Measurements from ENCODE around the gene PDLIM1. TPM values are rescaled to one million over a fixed set of nuclear protein-coding genes. Genes with fewer than 3 reads are reported as not detected.

PDLIM1 gene
- total RNA-seq, 1 donor from 2014 or later, result 2.9 TPM

GRCh38 chr10:95264227-95265051, 26.4 kb downstream of the PDLIM1 start:
- peaks cover 4% of the 10 kb centered on the region for H3K4me1 Mint-ChIP-seq (ENCODE audit: low read depth)
- H3K27me3 Mint-ChIP-seq (ENCODE audit: low read depth), result peaks cover 3% of the 10 kb centered on the region
- DNase-seq (ENCODE audit: low spot score), result no peak
- H3K9me3 Mint-ChIP-seq, result no peaks in the 10 kb centered on the region
- H3K36me3 Mint-ChIP-seq (ENCODE audit: low read depth), result peaks cover 3% of the 10 kb centered on the region
- intact Hi-C loops (cut with micrococcal nuclease), result no loop called here
- H3K4me3 Mint-ChIP-seq (ENCODE audit: low read depth), result no peak overlapping the region
- no peak overlapping the region for H3K27ac Mint-ChIP-seq

GRCh38 chr10:95263864-95264226, 27.0 kb downstream of the PDLIM1 start:
- Mint-ChIP-seq H3K9me3 (no peaks in the 10 kb centered on the region), H3K27ac (no peak overlapping the region), H3K4me3 (ENCODE audit: low read depth) (no peak overlapping the region), H3K4me1 (ENCODE audit: low read depth) (peaks cover 4% of the 10 kb centered on the region), H3K36me3 (ENCODE audit: low read depth) (peaks cover 3% of the 10 kb centered on the region), H3K27me3 (ENCODE audit: low read depth) (peaks cover 3% of the 10 kb centered on the region)
- DNase-seq (ENCODE audit: low spot score), result no peak
- intact Hi-C loops (cut with micrococcal nuclease), result no loop called here

- intact Hi-C loops (cut with micrococcal nuclease), result no loop called here
- no peaks in the 10 kb centered on the region for H3K9me3 Mint-ChIP-seq
- peaks cover 5% of the 10 kb centered on the region for H3K36me3 Mint-ChIP-seq (ENCODE audit: low read depth)
- no peak for DNase-seq (ENCODE audit: low spot score)
- no peak overlapping the region for H3K4me3 Mint-ChIP-seq (ENCODE audit: low read depth)
- peaks cover 4% of the 10 kb centered on the region for H3K4me1 Mint-ChIP-seq (ENCODE audit: low read depth)
- H3K27me3 Mint-ChIP-seq (ENCODE audit: low read depth), result peaks cover 3% of the 10 kb centered on the region
- no peak overlapping the region for H3K27ac Mint-ChIP-seq
Observed at GRCh38 chr10:95262763-95263518, 27.9 kb downstream of the PDLIM1 start.

- peaks cover 4% of the 10 kb centered on the region for H3K4me1 Mint-ChIP-seq (ENCODE audit: low read depth)
- H3K4me3 Mint-ChIP-seq (ENCODE audit: low read depth), result no peak overlapping the region
- H3K27ac Mint-ChIP-seq, result no peak overlapping the region
- H3K27me3 Mint-ChIP-seq (ENCODE audit: low read depth), result peaks cover 3% of the 10 kb centered on the region
- no peak for DNase-seq (ENCODE audit: low spot score)
- intact Hi-C loops (cut with micrococcal nuclease), result no loop called here
- H3K36me3 Mint-ChIP-seq (ENCODE audit: low read depth), result peaks cover 8% of the 10 kb centered on the region
- H3K9me3 Mint-ChIP-seq, result no peaks in the 10 kb centered on the region
Observed at GRCh38 chr10:95261926-95262325, 28.9 kb downstream of the PDLIM1 start.

- Mint-ChIP-seq H3K36me3 (ENCODE audit: low read depth) (peaks cover 8% of the 10 kb centered on the region), H3K4me1 (ENCODE audit: low read depth) (no peaks in the 10 kb centered on the region), H3K27ac (no peak overlapping the region), H3K9me3 (peaks cover under 1% of the 10 kb centered on the region), H3K4me3 (ENCODE audit: low read depth) (no peak overlapping the region), H3K27me3 (ENCODE audit: low read depth) (no peaks in the 10 kb centered on the region)
- no peak for DNase-seq (ENCODE audit: low spot score)
- intact Hi-C loops (cut with micrococcal nuclease), result no loop called here
Observed at GRCh38 chr10:95260909-95261552, 29.8 kb downstream of the PDLIM1 start.

GRCh38 chr10:95260397-95260881, 30.4 kb downstream of the PDLIM1 start:
- H3K36me3 Mint-ChIP-seq (ENCODE audit: low read depth), result peaks cover 8% of the 10 kb centered on the region

GRCh38 chr10:95257849-95258248, 33.0 kb downstream of the PDLIM1 start:
- H3K36me3 Mint-ChIP-seq (ENCODE audit: low read depth), result peaks cover 5% of the 10 kb centered on the region

More at GRCh38 chr10:95260397-95260881, 30.4 kb downstream of the PDLIM1 start:
- Mint-ChIP-seq H3K27me3 (ENCODE audit: low read depth) (no peaks in the 10 kb centered on the region), H3K4me1 (ENCODE audit: low read depth) (no peaks in the 10 kb centered on the region), H3K9me3 (peaks cover 4% of the 10 kb centered on the region), H3K4me3 (ENCODE audit: low read depth) (no peak overlapping the region), H3K27ac (no peak overlapping the region)
- no peak for DNase-seq (ENCODE audit: low spot score)
- intact Hi-C loops (cut with micrococcal nuclease), result no loop called here

GRCh38 chr10:95256268-95256667, 34.5 kb downstream of the PDLIM1 start:
- no peak overlapping the region for H3K4me3 Mint-ChIP-seq (ENCODE audit: low read depth)
- H3K36me3 Mint-ChIP-seq (ENCODE audit: low read depth), result peaks cover 5% of the 10 kb centered on the region
- H3K27me3 Mint-ChIP-seq (ENCODE audit: low read depth), result peaks cover 15% of the 10 kb centered on the region
- no peak for DNase-seq (ENCODE audit: low spot score)
- no peak overlapping the region for H3K27ac Mint-ChIP-seq
- no peaks in the 10 kb centered on the region for H3K4me1 Mint-ChIP-seq (ENCODE audit: low read depth)
- intact Hi-C loops (cut with micrococcal nuclease), result no loop called here
- H3K9me3 Mint-ChIP-seq, result peaks cover 4% of the 10 kb centered on the region

More at GRCh38 chr10:95257849-95258248, 33.0 kb downstream of the PDLIM1 start:
- Mint-ChIP-seq H3K27me3 (ENCODE audit: low read depth) (peaks cover 5% of the 10 kb centered on the region), H3K4me1 (ENCODE audit: low read depth) (no peaks in the 10 kb centered on the region), H3K9me3 (peaks cover 4% of the 10 kb centered on the region), H3K4me3 (ENCODE audit: low read depth) (no peak overlapping the region), H3K27ac (no peak overlapping the region)
- intact Hi-C loops (cut with micrococcal nuclease), result no loop called here
- no peak for DNase-seq (ENCODE audit: low spot score)

- peaks cover 17% of the 10 kb centered on the region for H3K27me3 Mint-ChIP-seq (ENCODE audit: low read depth)
- no peak for DNase-seq (ENCODE audit: low spot score)
- H3K27ac Mint-ChIP-seq, result no peak overlapping the region
- no peak overlapping the region for H3K4me3 Mint-ChIP-seq (ENCODE audit: low read depth)
- peaks cover 4% of the 10 kb centered on the region for H3K9me3 Mint-ChIP-seq
- H3K36me3 Mint-ChIP-seq (ENCODE audit: low read depth), result peaks cover 5% of the 10 kb centered on the region
- H3K4me1 Mint-ChIP-seq (ENCODE audit: low read depth), result no peaks in the 10 kb centered on the region
- intact Hi-C loops (cut with micrococcal nuclease), result no loop called here
Observed at GRCh38 chr10:95254629-95255028, 36.2 kb downstream of the PDLIM1 start.

- Mint-ChIP-seq H3K4me3 (ENCODE audit: low read depth) (no peak overlapping the region), H3K36me3 (ENCODE audit: low read depth) (peaks cover 5% of the 10 kb centered on the region), H3K27ac (no peak overlapping the region), H3K4me1 (ENCODE audit: low read depth) (no peaks in the 10 kb centered on the region), H3K9me3 (peaks cover 4% of the 10 kb centered on the region), H3K27me3 (ENCODE audit: low read depth) (peaks cover 17% of the 10 kb centered on the region)
- DNase-seq (ENCODE audit: low spot score), result no peak
- intact Hi-C loops (cut with micrococcal nuclease), result no loop called here
Observed at GRCh38 chr10:95253686-95254085, 37.1 kb downstream of the PDLIM1 start.

GRCh38 chr10:95253007-95253406, 37.8 kb downstream of the PDLIM1 start:
- DNase-seq (ENCODE audit: low spot score), result no peak
- Mint-ChIP-seq H3K4me1 (ENCODE audit: low read depth) (no peaks in the 10 kb centered on the region), H3K36me3 (ENCODE audit: low read depth) (peaks cover 4% of the 10 kb centered on the region), H3K27ac (no peak overlapping the region), H3K4me3 (ENCODE audit: low read depth) (no peak overlapping the region), H3K9me3 (peaks cover 4% of the 10 kb centered on the region), H3K27me3 (ENCODE audit: low read depth) (peaks cover 17% of the 10 kb centered on the region)
- intact Hi-C loops (cut with micrococcal nuclease), result no loop called here

GRCh38 chr10:95250856-95251255, 39.9 kb downstream of the PDLIM1 start:
- Mint-ChIP-seq H3K4me1 (ENCODE audit: low read depth) (peaks cover 14% of the 10 kb centered on the region), H3K27ac (no peak overlapping the region), H3K9me3 (peaks cover 2% of the 10 kb centered on the region), H3K36me3 (ENCODE audit: low read depth) (no peaks in the 10 kb centered on the region), H3K27me3 (ENCODE audit: low read depth) (peaks cover 17% of the 10 kb centered on the region), H3K4me3 (ENCODE audit: low read depth) (no peak overlapping the region)
- no peak for DNase-seq (ENCODE audit: low spot score)
- intact Hi-C loops (cut with micrococcal nuclease), result no loop called here
